HG03378 (cell line): Measurements from ENCODE around the gene RBM20.

Experiments used
- ATAC-seq: cut with Tn5 transposase; IDR thresholded peaks from one replicate; pipeline ENCODE4 v1.9.1; 2021; ENCODE audit warnings: mild to moderate bottlenecking, moderate library complexity; ENCODE audit not compliant: unreplicated experiment

Gene RBM20

GRCh38 chr10:110883924-110884323, 239.8 kb downstream of the RBM20 start:
- no peak for ATAC-seq

GRCh38 chr10:110885932-110886674, 242.0 kb downstream of the RBM20 start:
- ATAC-seq: no peak

- no peak for ATAC-seq
Observed at GRCh38 chr10:110887560-110887959, 243.4 kb downstream of the RBM20 start.
